ENCODE measurements around the gene REL. TPM values are rescaled to one million over a fixed set of nuclear protein-coding genes. Genes with fewer than 3 reads are reported as not detected.

Gene REL
- total and polyA plus RNA-seq, 2 of the 13 experiments (the other 11 are each of a cell fraction or from before 2014, with no cell fraction given): 3.7 to 7.0 TPM

- TF ChIP-seq ZNF646 (CRISPR knock-in tag; IDR thresholded peaks at IDR 0.05) (0 out of 2 replicates have a peak, but pooled peaks have one; percentile 44), HNF4G (IDR thresholded peaks at IDR 0.05; ENCODE audit: borderline replicate concordance, low read depth, low read length) (peak; percentile 33; the same call in 1 of the 2 replicates), HNF4G (CRISPR knock-in tag; IDR thresholded peaks at IDR 0.05; ENCODE audit: borderline replicate concordance, low read depth) (no peak; the same call in 1 of the 2 replicates), PCBP2 (optimal IDR thresholded peaks at IDR 0.05; ENCODE audit: low read depth, low read length, poor library complexity, severe bottlenecking) (no peak), FOXC1 (CRISPR knock-in tag; IDR thresholded peaks at IDR 0.05; ENCODE audit: borderline replicate concordance) (no peak; the same call in 1 of the 2 replicates), ZNF496 (CRISPR knock-in tag; IDR thresholded peaks at IDR 0.05; ENCODE audit: insufficient replicate concordance) (no peak), CSRNP2 (CRISPR knock-in tag; conservative IDR thresholded peaks at IDR 0.05; ENCODE audit: low read depth) (no peak; the same call in 1 of the 2 replicates), HOXA3 (CRISPR knock-in tag; IDR thresholded peaks at IDR 0.05) (peak; percentile 94), CHD2 (IDR thresholded peaks at IDR 0.05; ENCODE audit: low read depth, low read length) (peak; percentile 46; the same call in 1 of the 2 replicates), MYPOP (CRISPR knock-in tag; IDR thresholded peaks at IDR 0.05) (peak; percentile 65), ZNF644 (CRISPR knock-in tag; IDR thresholded peaks at IDR 0.05; ENCODE audit: low read depth) (peak; percentile 45; the same call in 1 of the 2 replicates), RARG (CRISPR knock-in tag; IDR thresholded peaks at IDR 0.05; ENCODE audit: low read depth) (peak; percentile 66; the same call in 1 of the 2 replicates), IKZF4 (CRISPR knock-in tag; IDR thresholded peaks at IDR 0.05; ENCODE audit: borderline replicate concordance, low read depth, not compliant biosample characterization) (peak; percentile 67), RBM39 (IDR thresholded peaks at IDR 0.05; ENCODE audit: low read depth, low read length, poor library complexity, severe bottlenecking) (peak; percentile 94), JDP2 (CRISPR knock-in tag; IDR thresholded peaks at IDR 0.05; ENCODE audit: borderline replicate concordance) (no peak), KAT2B (IDR thresholded peaks at IDR 0.05; ENCODE audit: borderline replicate concordance, low read depth, low read length) (no peak), U2AF1 (optimal IDR thresholded peaks at IDR 0.05; ENCODE audit: low read depth, low read length) (peak; percentile 73), RORA (CRISPR knock-in tag; IDR thresholded peaks at IDR 0.05) (no peak), AGO2 (optimal IDR thresholded peaks at IDR 0.05; ENCODE audit: low read depth, low read length) (peak; percentile 53)
Measured at GRCh38 chr2:60881047-60881932, at the start of gene REL (continued).
